HCT116 (cell line): Measurements from ENCODE around the gene TENM4. TPM values are rescaled to one million over a fixed set of nuclear protein-coding genes. Genes with fewer than 3 reads are reported as not detected.

ENCODE experiments used
- ATAC-seq: fragments of 200-7000 bp; cut with Tn5 transposase; 2 replicates; pipeline ENCODE4 v1.9.1; 2020; ENCODE audit warnings: mild to moderate bottlenecking, moderate library complexity
- BruUV-seq: library from RNA; stranded (reverse); fragments of 400-500 nt; replicated peaks from 2 replicates; lab custom pipeline; 2021; lab: Mats Ljungman, UMichigan
- CTCF ChIA-PET: fragments of 300-600 bp; sonication (Branson Sonifier 250); formaldehyde crosslinking; loops from one replicate; lab custom pipeline; 2021; ENCODE audit warnings: antibody characterized with exemption; lab: Charles Lee
- POLR2A ChIA-PET: fragments of 300-600, 350-600 bp; sonication (Branson Sonifier 250); formaldehyde crosslinking; loops from one replicate; lab custom pipeline; 2021; ENCODE audit warnings: antibody characterized with exemption; lab: Charles Lee
- RAD21 ChIA-PET, 2 experiments: fragments of 300-600 bp; sonication (Branson Sonifier 250); formaldehyde crosslinking; loops; one replicate each; lab custom pipeline; 2023; ENCODE audit warnings: low total read pairs in 2 of 2; ENCODE audit not compliant: uncharacterized antibody in 2 of 2, unreplicated experiment in 2 of 2, low non-redundant PET in 1 of 2; lab: Charles Lee
- DNase-seq: peaks from one replicate; pipeline ENCODE4 v3.0.0-alpha.2; 2010; ENCODE audit warnings: low read depth, low spot score
- H2AFZ ChIP-seq: fragments of 200-600 bp; shearing (Covaris generic), sonication (generic); 2 replicates; pipeline ENCODE4 v1.6.1; 2017; ENCODE audit warnings: low read depth, mixed run types, mixed read lengths, antibody characterized with exemption, low read length; ENCODE audit not compliant: poor library complexity, severe bottlenecking
- H3K27ac ChIP-seq: 2 replicates; pipeline ENCODE4 v1.5.1; 2012; ENCODE audit warnings: low read depth, low read length
- H3K27me3 ChIP-seq: fragments of 200-600 bp; sonication (generic); 2 replicates; pipeline ENCODE4 v1.6.1; 2016; ENCODE audit warnings: mixed run types, low read length, mixed read lengths; ENCODE audit not compliant: insufficient read depth
- H3K36me3 ChIP-seq, 2 experiments: fragments of 200-500 bp in 1 of 2; fragments of 200-600 bp in 1 of 2; sonication (Bioruptor generic) in 1 of 2; sonication (generic) in 1 of 2; 2 replicates each; pipeline versions ENCODE4 v1.5.1 to v1.6.1; 2014 to 2016; ENCODE audit warnings: low read length in 2 of 2, inconsistent platforms in 1 of 2, mixed read lengths in 1 of 2, mixed run types in 1 of 2; ENCODE audit not compliant: insufficient read depth in 2 of 2, control insufficient read depth in 1 of 2
- H3K4me1 ChIP-seq, 2 experiments: fragments of 200-600 bp in 1 of 2; sonication (generic) in 1 of 2; 2 replicates each; pipeline versions ENCODE4 v1.5.1 to v1.6.1; 2012 to 2017; ENCODE audit warnings: low read length in 2 of 2, inconsistent platforms in 1 of 2, mild to moderate bottlenecking in 1 of 2, mixed read lengths in 1 of 2, mixed run types in 1 of 2, moderate library complexity in 1 of 2; ENCODE audit not compliant: insufficient read depth in 2 of 2, control insufficient read depth in 1 of 2
- H3K4me2 ChIP-seq: fragments of 200-600 bp; sonication (generic); 2 replicates; pipeline ENCODE4 v1.6.1; 2017; ENCODE audit warnings: mixed run types, low read length, mixed read lengths
- H3K4me3 ChIP-seq, 2 experiments: fragments of 200-600 bp in 1 of 2; sonication (generic) in 1 of 2; replicated peaks in 1 of 2; 2 replicates each; pipeline ENCODE4 v1.5.1; 2011 to 2016; ENCODE audit warnings: low read length in 2 of 2, control low read depth in 1 of 2, low read depth in 1 of 2, mild to moderate bottlenecking in 1 of 2, mixed read lengths in 1 of 2, mixed run types in 1 of 2
- H3K79me2 ChIP-seq: fragments of 200-600 bp; sonication (generic); 2 replicates; pipeline ENCODE4 v1.6.1; 2017; ENCODE audit warnings: mild to moderate bottlenecking, mixed run types, low read length, moderate library complexity, mixed read lengths; ENCODE audit not compliant: insufficient read depth
- H3K9ac ChIP-seq: fragments of 200-600 bp; sonication (generic); 2 replicates; pipeline ENCODE4 v1.6.1; 2016; ENCODE audit warnings: low read length, mixed read lengths
- H3K9me2 ChIP-seq: fragments of 200-600 bp; sonication (generic), shearing (Covaris generic); 2 replicates; pipeline ENCODE4 v1.6.1; 2017; ENCODE audit warnings: mixed run types, mild to moderate bottlenecking, moderate library complexity; ENCODE audit not compliant: insufficient read depth
- H3K9me3 ChIP-seq, 2 experiments: fragments of 200-500 bp in 1 of 2; fragments of 200-600 bp in 1 of 2; sonication (Bioruptor generic) in 1 of 2; sonication (generic) in 1 of 2; 2 replicates each; pipeline ENCODE4 v1.6.1; 2014 to 2017; ENCODE audit warnings: low read length in 2 of 2, mixed read lengths in 2 of 2, inconsistent platforms in 1 of 2, low read depth in 1 of 2, mild to moderate bottlenecking in 1 of 2, mixed run types in 1 of 2, moderate library complexity in 1 of 2; ENCODE audit not compliant: control insufficient read depth in 1 of 2, insufficient read depth in 1 of 2
- H4K20me1 ChIP-seq: fragments of 200-600 bp; sonication (generic), shearing (Covaris generic); 2 replicates; pipeline ENCODE4 v1.6.1; 2017; ENCODE audit warnings: mixed run types, mild to moderate bottlenecking, moderate library complexity; ENCODE audit not compliant: insufficient read depth
- EZH2 ChIP-seq: fragments of 200-600 bp; sonication (generic); IDR thresholded peaks from 2 replicates; pipeline ENCODE4 v1.6.1; 2017; ENCODE audit warnings: antibody characterized with exemption, mixed run types
- FOSL1 ChIP-seq: IDR thresholded peaks from 2 replicates; pipeline ENCODE4 v1.6.1; 2012; ENCODE audit warnings: low read depth
- JUND ChIP-seq: IDR thresholded peaks from 2 replicates; pipeline ENCODE4 v1.6.1; 2012
- POLR2A ChIP-seq: IDR thresholded peaks from 2 replicates; pipeline ENCODE4 v1.7.0; 2011; ENCODE audit warnings: borderline replicate concordance; ENCODE audit not compliant: insufficient read depth, insufficient read length; ENCODE audit errors: extremely low read depth
- RAD21 ChIP-seq: IDR thresholded peaks from 2 replicates; pipeline ENCODE4 v1.6.1; 2012; ENCODE audit warnings: low read depth, mild to moderate bottlenecking
- SRF ChIP-seq: IDR thresholded peaks from 2 replicates; pipeline ENCODE4 v1.6.1; 2012; ENCODE audit warnings: low read depth
- ZFX ChIP-seq: fragments of 450-650 bp; IDR thresholded peaks from 2 replicates; pipeline ENCODE4 v1.6.1; 2017
- intact Hi-C: fragments of 100-400 bp; cut with micrococcal nuclease; formaldehyde crosslinking; loops from 2 replicates; pipeline ENCODE4 v1.10.0; 2022
- total RNA-seq: library from RNA; stranded (reverse); gene quantifications from one replicate; pipeline ENCODE4 v1.2.1, GENCODE V29; 2021; ENCODE audit not compliant: unreplicated experiment
- TF ChIP-seq, protein P1 (sequence below): IDR thresholded peaks from 2 replicates; pipeline ENCODE4 v1.6.1; 2012; ENCODE audit warnings: low read depth
- TF ChIP-seq, protein P2 (sequence below): IDR thresholded peaks from 2 replicates; pipeline ENCODE4 v1.6.1; 2012

TENM4 gene
- total RNA-seq, 1 experiment from 2014 or later, result 0.05 TPM

DNA sequence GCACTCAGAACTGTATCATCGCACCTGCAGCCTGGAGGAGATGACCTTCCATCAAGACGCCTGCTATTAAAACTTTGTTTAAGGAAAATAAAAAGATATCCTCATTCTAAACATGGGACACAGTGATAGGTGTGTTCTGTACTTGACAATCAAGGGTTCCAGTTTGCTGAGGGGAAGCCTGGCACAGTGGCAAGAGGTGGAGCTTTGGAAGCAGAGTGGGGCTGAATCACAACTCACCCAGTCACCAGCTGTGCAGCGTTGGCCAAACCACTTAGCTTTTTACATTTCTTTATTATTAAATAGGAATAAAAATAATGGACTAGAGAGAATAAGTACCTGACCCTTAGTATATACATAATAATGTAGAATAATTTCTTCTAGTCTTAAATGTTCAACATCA is 220.7 kb downstream of the TENM4 start:
- RAD21 ChIA-PET, result no interaction called here
- H3K9me3 ChIP-seq, result no peaks in the 10 kb centered on the region
- ATAC-seq, result no peak
- no peak overlapping the region for H3K4me3 ChIP-seq
- no peaks in the 10 kb centered on the region for H3K9me2 ChIP-seq
- CTCF ChIA-PET, result no interaction called here
- H2AFZ ChIP-seq, result no peak overlapping the region
- DNase-seq, result no peak
- H3K79me2 ChIP-seq, result no peaks in the 10 kb centered on the region
- no TSS peak for BruUV-seq
- no peak overlapping the region for H3K9ac ChIP-seq
- intact Hi-C loops, result no loop called here
- TF ChIP-seq POLR2A (no peak), JUND (no peak), RAD21 (no peak), ZFX (no peak)
- TF ChIP-seq, protein P1, sequence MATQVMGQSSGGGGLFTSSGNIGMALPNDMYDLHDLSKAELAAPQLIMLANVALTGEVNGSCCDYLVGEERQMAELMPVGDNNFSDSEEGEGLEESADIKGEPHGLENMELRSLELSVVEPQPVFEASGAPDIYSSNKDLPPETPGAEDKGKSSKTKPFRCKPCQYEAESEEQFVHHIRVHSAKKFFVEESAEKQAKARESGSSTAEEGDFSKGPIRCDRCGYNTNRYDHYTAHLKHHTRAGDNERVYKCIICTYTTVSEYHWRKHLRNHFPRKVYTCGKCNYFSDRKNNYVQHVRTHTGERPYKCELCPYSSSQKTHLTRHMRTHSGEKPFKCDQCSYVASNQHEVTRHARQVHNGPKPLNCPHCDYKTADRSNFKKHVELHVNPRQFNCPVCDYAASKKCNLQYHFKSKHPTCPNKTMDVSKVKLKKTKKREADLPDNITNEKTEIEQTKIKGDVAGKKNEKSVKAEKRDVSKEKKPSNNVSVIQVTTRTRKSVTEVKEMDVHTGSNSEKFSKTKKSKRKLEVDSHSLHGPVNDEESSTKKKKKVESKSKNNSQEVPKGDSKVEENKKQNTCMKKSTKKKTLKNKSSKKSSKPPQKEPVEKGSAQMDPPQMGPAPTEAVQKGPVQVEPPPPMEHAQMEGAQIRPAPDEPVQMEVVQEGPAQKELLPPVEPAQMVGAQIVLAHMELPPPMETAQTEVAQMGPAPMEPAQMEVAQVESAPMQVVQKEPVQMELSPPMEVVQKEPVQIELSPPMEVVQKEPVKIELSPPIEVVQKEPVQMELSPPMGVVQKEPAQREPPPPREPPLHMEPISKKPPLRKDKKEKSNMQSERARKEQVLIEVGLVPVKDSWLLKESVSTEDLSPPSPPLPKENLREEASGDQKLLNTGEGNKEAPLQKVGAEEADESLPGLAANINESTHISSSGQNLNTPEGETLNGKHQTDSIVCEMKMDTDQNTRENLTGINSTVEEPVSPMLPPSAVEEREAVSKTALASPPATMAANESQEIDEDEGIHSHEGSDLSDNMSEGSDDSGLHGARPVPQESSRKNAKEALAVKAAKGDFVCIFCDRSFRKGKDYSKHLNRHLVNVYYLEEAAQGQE, result no peak
- H3K4me2 ChIP-seq, result no peak overlapping the region
- H3K36me3 ChIP-seq, result no peaks in the 10 kb centered on the region
- H3K27me3 ChIP-seq, result peaks cover 20% of the 10 kb centered on the region
- POLR2A ChIA-PET, result no interaction called here
- H4K20me1 ChIP-seq, result no peaks in the 10 kb centered on the region
- no peak overlapping the region for H3K27ac ChIP-seq
- H3K4me1 ChIP-seq, result no peaks in the 10 kb centered on the region

DNA sequence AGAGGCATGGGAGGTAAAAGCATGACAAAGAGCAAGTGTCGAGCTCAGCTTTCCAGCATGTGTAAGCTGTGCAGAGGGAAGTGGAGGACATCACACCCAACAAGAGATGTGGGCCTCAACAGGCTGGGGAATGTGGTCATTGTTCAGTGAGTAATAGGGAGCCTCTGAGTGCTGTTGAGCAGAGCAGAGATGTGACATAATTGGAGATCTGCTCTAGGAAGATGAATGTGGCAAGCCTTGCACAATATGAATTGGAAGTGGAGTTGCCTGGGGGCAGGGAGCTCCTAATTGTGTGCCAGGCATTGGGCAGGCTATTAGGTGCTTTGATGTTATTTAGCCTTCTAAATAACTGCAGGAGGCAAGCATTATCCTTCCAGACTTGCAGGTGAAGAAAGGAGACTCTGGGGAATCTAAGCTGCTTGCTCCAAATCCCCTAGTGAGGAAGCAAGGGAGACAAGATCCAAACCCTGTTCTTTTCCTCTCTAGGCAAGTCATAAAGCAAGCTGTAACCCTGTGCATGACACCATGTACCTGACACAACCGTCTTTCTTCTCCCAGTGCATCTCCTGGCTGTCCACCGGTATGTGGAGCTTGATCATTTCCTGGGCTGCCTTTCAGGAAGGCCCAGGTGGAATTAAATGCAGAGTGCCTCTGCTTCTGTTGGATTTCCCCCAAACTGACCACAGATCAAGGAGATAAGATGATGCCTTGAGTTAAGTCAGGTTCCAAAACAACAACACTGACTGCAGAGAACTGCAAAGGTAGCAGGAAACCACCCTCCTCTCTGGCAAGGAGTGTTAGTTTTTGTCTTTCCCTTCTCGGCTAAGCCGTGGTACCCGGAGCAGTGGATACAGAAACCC is 221.4 kb downstream of the TENM4 start:
- intact Hi-C loops, result no loop called here
- POLR2A ChIA-PET, result no interaction called here
- Histone ChIP-seq H3K36me3 (no peaks in the 10 kb centered on the region), H4K20me1 (no peaks in the 10 kb centered on the region), H2AFZ (no peak overlapping the region), H3K4me2 (no peak overlapping the region), H3K9me2 (no peaks in the 10 kb centered on the region), H3K4me1 (no peaks in the 10 kb centered on the region), H3K9ac (no peak overlapping the region), H3K27me3 (peaks cover 27% of the 10 kb centered on the region), H3K79me2 (no peaks in the 10 kb centered on the region), H3K27ac (no peak overlapping the region), H3K4me3 (no peak overlapping the region), H3K9me3 (no peaks in the 10 kb centered on the region)
- TF ChIP-seq, protein P2, sequence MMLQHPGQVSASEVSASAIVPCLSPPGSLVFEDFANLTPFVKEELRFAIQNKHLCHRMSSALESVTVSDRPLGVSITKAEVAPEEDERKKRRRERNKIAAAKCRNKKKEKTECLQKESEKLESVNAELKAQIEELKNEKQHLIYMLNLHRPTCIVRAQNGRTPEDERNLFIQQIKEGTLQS, result no peak
- no peak for TF ChIP-seq EZH2
- no peak for TF ChIP-seq SRF
- TF ChIP-seq FOSL1, result no peak
- BruUV-seq, result no TSS peak
- DNase-seq (no peak), ATAC-seq (no peak)
- CTCF ChIA-PET, result no interaction called here
- RAD21 ChIA-PET, result no interaction called here
